HG03521 (cell line): ENCODE results near the gene ADAMTS9.
A peak's percentile ranks its signal among the peaks of the same experiment; 100 is the strongest.

Experiments
- ATAC-seq: cut with Tn5 transposase; IDR thresholded peaks from one replicate; pipeline ENCODE4 v1.9.1; 2021; ENCODE audit warnings: mild to moderate bottlenecking, moderate library complexity; ENCODE audit not compliant: unreplicated experiment

The ADAMTS9 gene

GRCh38 chr3:64496786-64497490, 190.9 kb downstream of the ADAMTS9 start:
- no peak for ATAC-seq

- ATAC-seq = no peak
Observed at GRCh38 chr3:64495781-64496334, 191.9 kb downstream of the ADAMTS9 start.

GRCh38 chr3:64495121-64495780, 192.5 kb downstream of the ADAMTS9 start:
- ATAC-seq = no peak

GRCh38 chr3:64494526-64494925, 193.3 kb downstream of the ADAMTS9 start:
- no peak for ATAC-seq

GRCh38 chr3:64493149-64493548, 194.7 kb downstream of the ADAMTS9 start:
- ATAC-seq = no peak

GRCh38 chr3:64491843-64492242, 196.0 kb downstream of the ADAMTS9 start:
- ATAC-seq = no peak

GRCh38 chr3:64490180-64490724, 197.5 kb downstream of the ADAMTS9 start:
- ATAC-seq = no peak

GRCh38 chr3:64489361-64490044, 198.3 kb downstream of the ADAMTS9 start:
- ATAC-seq = no peak

GRCh38 chr3:64488939-64489338, 198.9 kb downstream of the ADAMTS9 start:
- ATAC-seq = no peak

GRCh38 chr3:64484289-64484992, 203.4 kb downstream of the ADAMTS9 start:
- peak; percentile 93 for ATAC-seq

- ATAC-seq = no peak
Observed at GRCh38 chr3:64483467-64483866, 204.3 kb downstream of the ADAMTS9 start.

- no peak for ATAC-seq
Observed at GRCh38 chr3:64475037-64475436, 212.8 kb downstream of the ADAMTS9 start.

GRCh38 chr3:64473466-64473865, 214.3 kb downstream of the ADAMTS9 start:
- no peak for ATAC-seq

- no peak for ATAC-seq
Observed at GRCh38 chr3:64470436-64470835, 217.4 kb downstream of the ADAMTS9 start.

GRCh38 chr3:64467255-64467944, 220.4 kb downstream of the ADAMTS9 start:
- ATAC-seq = no peak
